Spinal cord (tissue), 10 donors: Measurements from ENCODE around the gene FRMD4A. TPM values are rescaled to one million over a fixed set of nuclear protein-coding genes. Genes with fewer than 3 reads are reported as not detected.
"Not testable (repeated sequence)": the region's sequence is repeated elsewhere in the genome, so short reads cannot be mapped to it uniquely, and the experiment has no call there.

Experiments used
- DNase-seq, 6 donors: peaks; one replicate each; pipeline versions ENCODE4 v3.0.0 to v3.0.0-alpha.2; 2013 to 2015; ENCODE audit warnings: low spot score in 6 of 6, low read depth in 4 of 6
- H3K27ac ChIP-seq: one replicate; pipeline ENCODE4 v1.5.1; 2013; ENCODE audit warnings: low read depth, low read length, control low read depth
- H3K27me3 ChIP-seq: one replicate; pipeline ENCODE4 v1.6.1; 2013; ENCODE audit warnings: low read length; ENCODE audit not compliant: control insufficient read depth, insufficient read depth
- H3K36me3 ChIP-seq: one replicate; pipeline ENCODE4 v1.6.1; 2013; ENCODE audit warnings: low read length; ENCODE audit not compliant: control insufficient read depth, insufficient read depth
- H3K4me1 ChIP-seq: one replicate; pipeline ENCODE4 v1.6.1; 2013; ENCODE audit warnings: low read length; ENCODE audit not compliant: control insufficient read depth, insufficient read depth
- H3K4me3 ChIP-seq: one replicate; pipeline ENCODE4 v1.5.1; 2013; ENCODE audit warnings: low read depth, low read length, control low read depth
- H3K9me3 ChIP-seq: one replicate; pipeline ENCODE4 v1.6.1; 2013; ENCODE audit warnings: low read length; ENCODE audit not compliant: control insufficient read depth, insufficient read depth
- WGBS: methylation state at CpG from one replicate; pipeline ENCODE4 v1.1.5; 2013; ENCODE audit warnings: missing lambda C conversion rate; ENCODE audit not compliant: insufficient coverage; 5-methylcytosine and 5-hydroxymethylcytosine counted together
- polyA plus RNA-seq, 2 donors: library from polyadenylated mRNA; unstranded; fragments of 120-200 nt; gene quantifications; one replicate each; pipeline ENCODE4 v1.2.1, GENCODE V29; 2013; ENCODE audit not compliant: insufficient read length in 2 of 2
- total RNA-seq, 2 donors: library from RNA; depleted of rRNA in 1 of 2; stranded (reverse); fragments of 120-200 nt in 1 of 2; fragments of >200 nt in 1 of 2; gene quantifications; one replicate each; pipeline versions ENCODE4 v1.2.3 to v1.2.4, GENCODE V29; 2013 to 2014
- donor health status: healthy.

Gene FRMD4A
- total and polyA plus RNA-seq, 4 donors, result 75.4 to 97.8 (median 91.8) TPM

GRCh38 chr10:14253079-14253478, 77.6 kb downstream of the FRMD4A start:
- Histone ChIP-seq H3K9me3 (no peaks in the 10 kb centered on the region), H3K27me3 (no peaks in the 10 kb centered on the region), H3K27ac (no peak overlapping the region), H3K36me3 (no peaks in the 10 kb centered on the region), H3K4me1 (peaks cover 3% of the 10 kb centered on the region), H3K4me3 (no peak overlapping the region)
- no CpG with 5 or more reads among the region's 3 CpGs for WGBS
- no peak for DNase-seq

- Histone ChIP-seq H3K4me1 (peaks cover 8% of the 10 kb centered on the region), H3K4me3 (no peak overlapping the region), H3K36me3 (no peaks in the 10 kb centered on the region), H3K9me3 (no peaks in the 10 kb centered on the region), H3K27me3 (no peaks in the 10 kb centered on the region), H3K27ac (no peak overlapping the region)
- 80% methylated on average over 1 of the region's 2 CpGs for WGBS
- DNase-seq, result peak in 2 of 6 donors; percentile 29 to 65
Measured at GRCh38 chr10:14250496-14251076, 80.1 kb downstream of the FRMD4A start.

- 49% methylated on average over 6 of the region's 9 CpGs for WGBS
- no peak overlapping the region for H3K27ac ChIP-seq
- DNase-seq, result peak in 2 of 6 donors; percentile 64 to 95
Measured at GRCh38 chr10:14247377-14248116, 83.2 kb downstream of the FRMD4A start.

GRCh38 chr10:14244801-14245211, 85.9 kb downstream of the FRMD4A start:
- no peaks in the 10 kb centered on the region for H3K36me3 ChIP-seq
- no peak overlapping the region for H3K27ac ChIP-seq
- 100% methylated on average over 2 of the region's 3 CpGs for WGBS
- no peaks in the 10 kb centered on the region for H3K27me3 ChIP-seq
- peaks cover 7% of the 10 kb centered on the region for H3K4me1 ChIP-seq
- no peak overlapping the region for H3K4me3 ChIP-seq
- DNase-seq, result no peak
- H3K9me3 ChIP-seq, result no peaks in the 10 kb centered on the region

More at GRCh38 chr10:14247377-14248116, 83.2 kb downstream of the FRMD4A start:
- no peaks in the 10 kb centered on the region for H3K36me3 ChIP-seq
- H3K4me1 ChIP-seq, result peaks cover 8% of the 10 kb centered on the region
- no peak overlapping the region for H3K4me3 ChIP-seq
- H3K27me3 ChIP-seq, result no peaks in the 10 kb centered on the region
- no peaks in the 10 kb centered on the region for H3K9me3 ChIP-seq

- DNase-seq, result no peak
- WGBS, result 56% methylated on average over 2 of the region's 3 CpGs
- H3K4me3 ChIP-seq, result no peak overlapping the region
- H3K36me3 ChIP-seq, result no peaks in the 10 kb centered on the region
- peaks cover 7% of the 10 kb centered on the region for H3K4me1 ChIP-seq
- no peak overlapping the region for H3K27ac ChIP-seq
- no peaks in the 10 kb centered on the region for H3K9me3 ChIP-seq
- H3K27me3 ChIP-seq, result no peaks in the 10 kb centered on the region
Measured at GRCh38 chr10:14244147-14244546, 86.6 kb downstream of the FRMD4A start.

GRCh38 chr10:14243221-14243620, 87.5 kb downstream of the FRMD4A start:
- Histone ChIP-seq H3K36me3 (no peaks in the 10 kb centered on the region), H3K27me3 (no peaks in the 10 kb centered on the region), H3K4me3 (no peak overlapping the region), H3K27ac (no peak overlapping the region), H3K4me1 (peaks cover 7% of the 10 kb centered on the region), H3K9me3 (no peaks in the 10 kb centered on the region)
- 100% methylated on average over 2 of the region's 6 CpGs for WGBS
- no peak for DNase-seq

GRCh38 chr10:14241196-14241595, 89.5 kb downstream of the FRMD4A start:
- Histone ChIP-seq H3K27me3 (no peaks in the 10 kb centered on the region), H3K9me3 (no peaks in the 10 kb centered on the region), H3K4me3 (no peak overlapping the region), H3K4me1 (peaks cover 2% of the 10 kb centered on the region), H3K27ac (no peak overlapping the region), H3K36me3 (no peaks in the 10 kb centered on the region)
- DNase-seq, result no peak
- no CpG with 5 or more reads among the region's 1 CpG for WGBS

GRCh38 chr10:14240253-14241189, 90.2 kb downstream of the FRMD4A start:
- Histone ChIP-seq H3K4me1 (peaks cover 2% of the 10 kb centered on the region), H3K4me3 (peak overlapping the region; percentile 9), H3K9me3 (no peaks in the 10 kb centered on the region), H3K36me3 (no peaks in the 10 kb centered on the region), H3K27me3 (no peaks in the 10 kb centered on the region), H3K27ac (no peak overlapping the region)
- DNase-seq, result peak; percentile 72 to 97 (median 76)
- 11% methylated on average over 6 of the region's 13 CpGs for WGBS

- not testable (repeated sequence) for H3K27me3 ChIP-seq, H3K4me1 ChIP-seq, H3K27ac ChIP-seq, DNase-seq, H3K9me3 ChIP-seq, H3K4me3 ChIP-seq, H3K36me3 ChIP-seq
- no CpG with 5 or more reads among the region's 3 CpGs for WGBS
Measured at GRCh38 chr10:14238659-14239058, 92.1 kb downstream of the FRMD4A start.
